ENCODE data around the gene OR6S1.
"Not testable (repeated sequence)": the region's sequence is repeated elsewhere in the genome, so short reads cannot be mapped to it uniquely, and the experiment has no call there.

Gene OR6S1

DNA sequence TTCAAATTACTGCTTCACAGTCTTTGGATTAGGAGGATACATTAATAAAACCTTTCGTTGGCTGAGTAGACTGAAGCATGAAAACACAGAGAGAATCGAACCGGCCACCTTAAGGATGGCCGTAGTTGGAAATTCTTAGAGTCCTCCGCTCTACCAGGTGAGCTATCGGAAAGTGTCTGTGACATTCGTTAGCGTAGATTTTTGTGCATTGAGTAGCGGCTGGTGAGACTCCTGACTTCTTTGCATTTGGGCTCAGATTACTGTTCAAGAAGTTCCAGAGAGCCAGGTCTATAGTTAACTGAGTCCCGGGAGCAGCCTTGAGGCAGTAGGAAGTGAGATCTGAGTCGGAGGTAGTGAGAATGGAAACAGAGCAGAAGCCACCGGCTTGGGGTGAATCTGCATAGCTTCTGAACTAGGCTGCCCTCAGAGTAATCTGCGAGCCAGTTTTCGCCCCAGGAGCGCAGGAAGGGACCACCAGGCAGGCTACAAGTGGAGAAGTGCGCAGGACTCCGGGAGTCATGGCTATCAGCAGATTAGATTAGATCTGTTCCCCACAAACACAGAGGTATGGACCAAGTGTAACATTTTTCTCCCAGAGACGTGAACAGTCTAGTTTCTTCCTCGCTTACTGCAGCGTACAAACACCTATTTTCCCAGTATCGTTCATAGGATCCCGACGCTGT lies 11.0 kb downstream of the OR6S1 start:
- DNase-seq, result peak in 1 of 2 experiments; percentile 47

- DNase-seq, result no peak
These were observed 13.2 kb downstream of the OR6S1 start for GRCh38 chr14:20628063-20628854.

GRCh38 chr14:20627346-20628027 lies 14.0 kb downstream of the OR6S1 start:
- DNase-seq, result no peak

DNA sequence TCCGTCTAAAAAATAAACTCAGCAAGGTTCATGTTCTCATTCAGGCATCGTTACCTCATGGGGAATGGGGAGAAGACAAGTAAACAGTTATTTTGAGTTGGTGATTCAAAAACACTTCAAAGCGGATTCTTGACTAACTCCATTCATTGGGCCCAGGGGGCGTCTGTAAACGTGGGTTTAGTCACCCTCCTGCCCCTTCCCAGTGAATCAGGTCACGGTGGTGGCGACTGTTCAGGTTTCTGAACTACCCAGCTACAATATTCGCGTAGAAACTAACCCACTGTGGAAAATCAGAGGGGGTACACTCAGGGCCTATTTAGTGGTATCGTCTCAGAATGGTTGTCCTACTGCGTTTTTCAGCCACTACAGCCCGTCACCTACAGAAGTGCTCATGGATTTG lies 15.2 kb downstream of the OR6S1 start:
- no peak for DNase-seq

DNA sequence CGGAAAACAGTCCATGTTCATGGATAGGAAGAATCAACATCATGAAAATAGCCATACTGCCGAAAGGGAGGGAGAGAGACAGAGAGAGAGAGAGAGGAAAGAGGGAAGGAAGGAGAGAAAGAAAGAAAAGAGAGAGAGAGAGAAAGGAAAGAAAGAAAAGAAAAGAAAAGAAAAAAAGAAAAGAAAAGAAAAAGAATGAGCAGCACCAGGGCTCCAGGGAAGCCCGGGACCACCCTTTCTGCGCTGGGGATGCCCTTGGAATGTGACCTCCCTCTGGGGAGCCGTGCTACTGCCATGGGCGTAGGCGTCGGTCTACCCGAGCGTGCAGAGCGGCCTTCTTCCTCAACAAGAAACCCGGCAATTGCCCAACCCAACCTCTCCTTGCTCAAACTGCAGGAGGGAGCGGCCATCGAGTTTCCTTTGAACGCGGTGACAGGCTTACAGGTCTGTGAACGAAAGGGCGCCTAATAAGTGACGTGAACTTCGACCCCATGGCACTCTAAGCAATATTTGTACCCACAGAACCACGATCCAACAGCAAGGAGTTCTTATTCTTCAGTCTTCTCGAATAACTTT lies 16.9 kb downstream of the OR6S1 start:
- DNase-seq, result peak in 1 of 2 experiments; percentile 49

DNA sequence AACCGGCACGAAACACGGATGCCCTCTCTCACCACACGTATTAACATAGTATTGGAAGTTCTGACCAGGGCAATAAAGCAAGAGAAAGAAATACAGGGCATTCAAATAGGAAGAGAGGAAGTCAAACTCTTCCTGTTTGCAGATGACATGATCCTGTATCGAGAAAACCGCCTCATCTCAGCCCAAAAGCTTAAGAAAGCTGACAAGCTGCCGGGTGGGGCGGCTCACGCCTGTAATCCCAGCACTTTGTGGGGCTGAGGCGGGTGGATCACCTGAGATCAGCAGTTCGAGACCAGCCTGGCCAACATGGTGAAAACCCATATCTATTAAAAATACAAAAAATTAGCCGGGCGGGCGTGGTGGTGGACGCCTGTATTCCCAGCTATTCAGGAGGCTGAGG lies 17.7 kb downstream of the OR6S1 start:
- no peak for DNase-seq

DNA sequence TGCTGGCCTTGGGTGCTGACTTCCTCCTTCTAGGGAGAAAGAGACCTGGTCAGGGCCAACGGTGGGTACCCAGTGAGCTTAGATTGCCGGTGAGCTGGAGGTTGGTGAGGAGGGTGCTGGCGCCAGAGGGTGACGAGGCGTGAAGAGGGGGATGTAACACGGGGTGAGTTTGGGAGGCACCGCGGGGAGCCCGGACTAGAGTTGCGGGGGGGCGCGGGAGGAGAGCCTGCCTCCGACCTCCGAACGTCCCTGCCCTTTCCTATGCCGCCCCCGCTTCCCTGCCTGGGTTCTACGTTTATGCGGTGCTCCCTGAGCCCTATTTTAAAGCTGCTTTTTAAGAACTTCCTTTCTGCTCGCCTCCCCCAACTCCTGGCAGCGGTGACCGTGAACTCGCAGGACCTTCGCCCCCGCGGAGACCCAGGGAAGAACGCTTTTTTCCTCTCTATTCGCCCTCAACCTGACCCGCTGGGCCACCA lies 18.6 kb downstream of the OR6S1 start:
- no peak for DNase-seq

DNA sequence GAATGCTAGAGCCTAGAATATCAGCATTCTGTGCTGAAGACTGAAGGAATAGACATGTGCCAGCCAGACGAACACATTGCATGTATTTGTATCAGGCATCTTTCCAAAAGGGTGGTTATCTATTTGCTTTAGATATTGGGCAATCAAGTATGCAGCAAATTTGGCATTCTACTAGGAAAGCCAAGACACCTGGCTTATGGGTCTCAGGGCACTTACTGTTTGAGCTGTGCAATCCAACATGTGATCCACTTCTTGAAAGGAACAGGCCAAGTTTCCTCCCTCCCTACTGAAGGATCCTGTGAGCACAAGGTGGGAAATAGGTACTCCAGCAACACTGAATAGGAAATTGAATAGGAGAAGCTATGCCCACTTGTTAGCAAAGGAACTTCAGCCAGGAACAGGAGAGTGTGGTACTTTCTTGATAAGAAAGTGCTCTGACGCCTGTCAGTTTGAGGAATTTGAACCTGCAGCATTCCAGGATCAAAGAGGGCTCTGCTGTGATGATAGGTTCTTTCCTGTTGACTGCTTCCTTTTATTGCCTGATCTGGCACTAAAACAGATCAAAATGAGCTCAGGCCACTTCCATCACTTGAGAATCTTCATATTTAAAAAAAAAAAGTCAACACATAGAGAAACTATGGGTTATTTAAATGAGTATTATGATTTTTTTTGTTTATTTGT lies 20.6 kb downstream of the OR6S1 start:
- peak in 1 of 2 experiments; percentile 34 for DNase-seq

DNA sequence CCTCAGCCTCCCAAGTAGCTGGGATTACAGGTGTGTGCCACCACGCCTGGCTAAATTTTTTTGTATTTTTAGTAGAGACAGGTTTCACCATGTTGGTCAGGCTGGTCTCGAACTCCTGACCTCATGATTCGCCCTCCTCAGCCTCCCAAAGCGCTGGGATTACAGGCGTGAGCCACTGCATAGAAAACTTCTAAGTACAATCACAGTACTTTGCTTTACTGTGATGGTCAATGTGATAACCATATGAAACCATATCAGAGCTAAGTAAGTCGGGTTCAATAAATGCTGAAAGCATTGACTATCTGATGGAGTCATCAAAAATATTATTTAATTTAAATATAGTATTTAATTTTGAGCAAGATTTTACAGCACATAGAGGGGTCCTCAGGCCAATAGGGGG lies 21.8 kb downstream of the OR6S1 start:
- not testable (repeated sequence) for DNase-seq

- no peak for DNase-seq
These were observed 23.2 kb downstream of the OR6S1 start for GRCh38 chr14:20618271-20618749.

DNA sequence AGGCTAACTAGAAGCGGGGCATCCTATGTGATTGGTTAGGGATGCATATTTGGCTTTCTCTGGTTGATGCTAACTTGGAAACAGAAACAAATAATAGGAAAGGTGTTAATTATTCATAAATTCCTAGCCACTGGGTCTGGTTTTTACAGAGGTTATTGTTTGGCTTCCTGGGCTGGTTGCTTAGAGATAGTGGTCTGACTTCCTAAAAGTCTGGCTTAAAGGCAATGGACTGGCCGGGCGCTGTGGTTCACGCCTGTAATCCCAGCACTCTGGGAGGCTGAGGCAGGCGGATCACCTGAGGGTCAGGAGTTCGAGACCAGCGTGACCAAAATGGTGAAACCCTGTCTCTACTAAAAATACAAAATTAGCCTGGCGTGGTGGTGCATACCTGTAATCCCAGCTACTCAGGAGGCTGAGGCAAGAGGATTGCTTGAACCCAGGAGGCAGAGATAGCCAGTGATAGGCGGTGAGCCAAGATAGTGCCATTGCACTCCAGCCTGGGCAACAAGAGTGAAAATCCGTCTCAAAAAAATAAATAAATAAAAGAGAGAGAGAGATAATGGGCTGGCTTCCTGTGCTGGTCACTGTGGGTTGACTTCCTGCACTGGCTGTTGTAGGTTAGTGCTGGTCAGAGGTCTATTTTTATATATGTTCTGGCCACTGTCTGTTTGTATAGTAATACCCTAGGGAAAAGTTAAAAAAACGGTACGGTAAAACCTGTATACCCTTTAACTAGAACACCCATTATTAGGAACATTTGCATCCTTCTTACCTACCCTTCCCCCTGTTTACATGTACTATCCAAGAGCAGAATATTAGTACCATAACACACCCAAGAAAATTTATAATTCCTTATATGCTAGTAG lies 24.1 kb downstream of the OR6S1 start:
- no peak for DNase-seq

GRCh38 chr14:20615996-20616395 lies 25.5 kb downstream of the OR6S1 start:
- no peak for DNase-seq

- peak in 1 of 2 experiments; percentile 66 for DNase-seq
These were observed 27.3 kb downstream of the OR6S1 start for GRCh38 chr14:20614038-20614840.

- DNase-seq, result peak; percentile 96 to 99
These were observed 28.1 kb downstream of the OR6S1 start for GRCh38 chr14:20613094-20614037.

GRCh38 chr14:20612403-20612802 lies 29.1 kb downstream of the OR6S1 start:
- no peak for DNase-seq

DNA sequence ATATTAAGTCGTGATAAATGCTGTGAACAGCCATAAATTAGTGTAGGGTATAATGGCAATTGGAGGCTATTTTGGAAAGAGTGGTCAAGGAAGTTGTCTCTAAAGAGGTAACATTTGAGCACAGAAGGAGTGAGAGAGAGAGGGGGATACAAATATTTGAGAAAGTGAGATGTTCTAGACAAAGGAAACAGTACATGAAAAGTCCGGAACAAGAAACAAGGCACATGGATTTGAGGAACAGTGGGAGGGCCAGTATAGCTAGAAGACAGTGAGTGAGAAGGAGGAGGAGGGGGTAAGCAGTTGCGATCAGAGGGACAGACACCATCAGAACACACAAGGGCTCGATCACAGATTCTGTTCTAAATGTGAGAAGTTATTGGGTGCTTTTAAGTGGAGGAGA lies 30.2 kb downstream of the OR6S1 start:
- no peak for DNase-seq

DNA sequence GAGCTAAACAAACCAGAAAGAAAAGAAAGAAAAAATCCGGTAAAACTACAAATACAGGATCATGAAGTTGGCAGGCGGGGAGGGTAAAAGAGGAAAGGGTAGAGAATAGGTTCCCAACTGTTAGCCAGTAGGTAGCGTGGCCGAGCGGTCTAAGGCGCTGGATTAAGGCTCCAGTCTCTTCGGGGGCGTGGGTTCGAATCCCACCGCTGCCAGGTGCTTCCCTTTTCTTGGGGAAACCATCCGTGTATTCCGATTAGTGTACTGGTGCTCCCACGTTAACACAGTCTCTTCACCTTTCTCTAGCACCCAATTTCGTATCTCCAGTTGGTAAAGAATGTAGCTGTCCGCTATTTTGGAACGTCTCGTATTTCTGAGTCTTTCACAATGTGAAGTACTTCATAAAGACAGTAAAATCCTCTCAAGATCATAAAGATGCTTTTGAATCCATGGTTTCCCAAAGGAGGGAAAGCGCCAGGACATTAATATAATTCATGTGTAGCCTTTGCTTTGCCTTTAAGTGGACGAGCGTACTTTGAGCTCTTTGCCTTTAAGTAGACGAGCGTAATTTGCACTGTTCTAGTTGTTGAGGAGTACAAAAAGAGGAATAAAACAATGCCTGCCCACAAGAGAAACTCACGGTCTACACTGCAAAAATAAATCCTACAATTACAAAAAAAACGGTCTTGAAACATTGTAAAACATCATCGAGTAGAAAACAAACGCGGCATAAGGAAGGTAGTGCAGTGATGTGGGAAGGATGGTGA lies 31.3 kb downstream of the OR6S1 start:
- peak; percentile 79 to 84 for DNase-seq

DNA sequence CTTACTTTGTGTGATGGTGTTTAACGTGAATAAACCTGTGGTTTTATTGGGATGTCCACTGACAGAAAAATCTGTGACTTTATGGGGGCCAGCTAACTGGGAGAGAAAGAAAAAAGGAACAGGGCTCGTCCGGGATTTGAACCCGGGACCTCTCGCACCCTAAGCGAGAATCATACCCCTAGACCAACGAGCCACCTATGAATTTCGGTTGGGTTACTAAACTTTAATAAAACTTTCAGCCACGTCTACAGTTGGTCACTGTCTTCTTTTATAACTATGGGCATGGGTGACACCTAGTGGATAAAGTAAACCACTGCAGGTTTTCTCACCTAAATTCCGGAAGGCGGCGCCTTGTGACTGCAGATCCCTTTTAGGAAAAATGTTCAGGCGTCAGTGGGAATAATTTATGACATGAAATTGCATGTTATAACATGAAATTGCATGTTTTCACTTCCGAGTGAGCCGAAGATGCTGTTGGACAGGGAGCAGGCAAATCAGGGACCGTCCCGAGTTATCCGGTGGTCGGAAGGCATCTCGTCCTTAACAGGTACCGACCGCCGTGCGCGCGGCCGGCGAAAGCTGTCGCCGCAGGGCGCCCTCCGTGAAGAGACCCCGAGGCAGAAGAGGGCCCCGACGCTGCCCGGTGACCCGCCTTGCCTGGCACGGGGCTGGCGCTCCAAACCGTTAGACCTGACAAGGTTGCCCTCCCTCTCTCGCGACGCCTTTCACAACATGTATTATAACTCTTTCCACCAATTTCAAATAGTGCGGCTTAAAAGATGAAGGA lies 32.1 kb downstream of the OR6S1 start:
- peak; percentile 88 to 92 for DNase-seq

Measured in NCI-H446 (cell line).